Vagina (tissue), 2 donors: ENCODE measurements around the gene CDC42.
"Not testable (repeated sequence)": the region's sequence is repeated elsewhere in the genome, so short reads cannot be mapped to it uniquely, and the experiment has no call there.

Source experiments
- POLR2A ChIP-seq, 2 donors: fragments of 450-650 bp; IDR thresholded peaks; one replicate each; pipeline ENCODE4 v1.6.1; 2017; ENCODE audit warnings: antibody characterized with exemption in 2 of 2, mild to moderate bottlenecking in 2 of 2, moderate library complexity in 2 of 2
- POLR2AphosphoS5 ChIP-seq, 2 donors: sonication (generic); formaldehyde crosslinking; IDR thresholded peaks; one replicate each; pipeline ENCODE4 v1.9.0; 2017; ENCODE audit warnings: antibody characterized with exemption in 2 of 2, mild to moderate bottlenecking in 2 of 2, low read depth in 1 of 2; ENCODE audit not compliant: insufficient read depth in 1 of 2
- TF ChIP-seq, protein P1 (sequence below), 3 experiments: fragments of 450-650 bp in 2 of 3; fragments of 200-600 bp in 1 of 3; sonication (generic) in 1 of 3; IDR thresholded peaks; one replicate each; pipeline ENCODE4 v1.5.1; 2017 to 2019; ENCODE audit warnings: antibody characterized with exemption in 3 of 3, mild to moderate bottlenecking in 2 of 3, moderate library complexity in 2 of 3

GRCh38 chr1:22092026-22092768 is 39.7 kb downstream of the CDC42 start:
- TF ChIP-seq, protein P1, sequence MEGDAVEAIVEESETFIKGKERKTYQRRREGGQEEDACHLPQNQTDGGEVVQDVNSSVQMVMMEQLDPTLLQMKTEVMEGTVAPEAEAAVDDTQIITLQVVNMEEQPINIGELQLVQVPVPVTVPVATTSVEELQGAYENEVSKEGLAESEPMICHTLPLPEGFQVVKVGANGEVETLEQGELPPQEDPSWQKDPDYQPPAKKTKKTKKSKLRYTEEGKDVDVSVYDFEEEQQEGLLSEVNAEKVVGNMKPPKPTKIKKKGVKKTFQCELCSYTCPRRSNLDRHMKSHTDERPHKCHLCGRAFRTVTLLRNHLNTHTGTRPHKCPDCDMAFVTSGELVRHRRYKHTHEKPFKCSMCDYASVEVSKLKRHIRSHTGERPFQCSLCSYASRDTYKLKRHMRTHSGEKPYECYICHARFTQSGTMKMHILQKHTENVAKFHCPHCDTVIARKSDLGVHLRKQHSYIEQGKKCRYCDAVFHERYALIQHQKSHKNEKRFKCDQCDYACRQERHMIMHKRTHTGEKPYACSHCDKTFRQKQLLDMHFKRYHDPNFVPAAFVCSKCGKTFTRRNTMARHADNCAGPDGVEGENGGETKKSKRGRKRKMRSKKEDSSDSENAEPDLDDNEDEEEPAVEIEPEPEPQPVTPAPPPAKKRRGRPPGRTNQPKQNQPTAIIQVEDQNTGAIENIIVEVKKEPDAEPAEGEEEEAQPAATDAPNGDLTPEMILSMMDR (IDR thresholded peaks at IDR 0.05): not testable (repeated sequence)
- TF ChIP-seq POLR2A (IDR thresholded peaks at IDR 0.05); POLR2AphosphoS5 (IDR thresholded peaks at IDR 0.05; ENCODE audit: insufficient read depth in 1 of 2, low read depth in 1 of 2): not testable (repeated sequence)
